HepG2 (cell line): Measurements from ENCODE around the gene DTNA. TPM values are rescaled to one million over a fixed set of nuclear protein-coding genes. Genes with fewer than 3 reads are reported as not detected.

Experiments
- ATAC-seq: fragments of 200-7000 bp; cut with Tn5 transposase; 3 replicates; pipeline ENCODE4 v1.9.1; 2020; ENCODE audit warnings: mild to moderate bottlenecking, moderate library complexity
- BruUV-seq: library from RNA; stranded (reverse); fragments of 400-500 nt; replicated peaks from 2 replicates; lab custom pipeline; 2021; lab: Mats Ljungman, UMichigan
- CTCF ChIA-PET: fragments of 300-600 bp; formaldehyde crosslinking; extraction: SDS; loops from one replicate; lab custom pipeline; 2021; ENCODE audit warnings: low total read pairs, inconsistent platforms, low intra/inter-chr PET ratio; lab: Yijun Ruan, JAX
- POLR2A ChIA-PET: fragments of 350-600 bp; sonication (Branson Sonifier 250); formaldehyde crosslinking; loops from one replicate; lab custom pipeline; 2020; ENCODE audit warnings: antibody characterized with exemption, inconsistent platforms; lab: Yijun Ruan, JAX
- DNase-seq: peaks from one replicate; pipeline ENCODE4 v3.0.0-alpha.2; 2015; ENCODE audit warnings: low spot score
- FAIRE-seq: peaks from 3 replicates; lab custom pipeline; 2011; peaks lifted over from hg19 to GRCh38; lab: Jason Lieb, UNC
- H2AFZ ChIP-seq: one replicate; pipeline ENCODE4 v1.6.1; 2011; ENCODE audit warnings: low read length, inconsistent platforms
- H3K27ac ChIP-seq: fragments of 300-600 bp; 3 replicates; pipeline ENCODE4 v1.8.0; 2011; ENCODE audit warnings: mixed run types, mild to moderate bottlenecking, mixed read lengths, low read length, inconsistent platforms; ENCODE audit not compliant: insufficient read depth; ENCODE audit errors: extremely low read length
- H3K27me3 ChIP-seq, 2 experiments: fragments of 200-600 bp in 1 of 2; 2 replicates in 1 of 2; 3 replicates in 1 of 2; pipeline versions ENCODE4 v1.6.0 to v1.8.0; 2011; ENCODE audit warnings: low read length in 2 of 2, mild to moderate bottlenecking in 2 of 2, moderate library complexity in 2 of 2, inconsistent platforms in 1 of 2; ENCODE audit not compliant: insufficient read depth in 2 of 2, control insufficient read depth in 1 of 2
- H3K36me3 ChIP-seq, 2 experiments: fragments of 200-600 bp in 1 of 2; replicated peaks in 1 of 2; 2 replicates in 1 of 2; 3 replicates in 1 of 2; pipeline versions ENCODE4 v1.5.1 to v1.8.0; 2011; ENCODE audit warnings: low read length in 2 of 2, inconsistent platforms in 1 of 2; ENCODE audit not compliant: insufficient read depth in 2 of 2, control insufficient read depth in 1 of 2
- H3K4me1 ChIP-seq: 2 replicates; pipeline ENCODE4 v1.5.1; 2012; ENCODE audit warnings: low read length, inconsistent platforms; ENCODE audit not compliant: insufficient read depth
- H3K4me2 ChIP-seq: 2 replicates; pipeline ENCODE4 v1.6.0; 2011; ENCODE audit warnings: low read depth, low read length, inconsistent platforms
- H3K4me3 ChIP-seq, 3 experiments: fragments of 200-600 bp in 1 of 3; sonication (generic), shearing (Covaris generic) in 1 of 3; replicated peaks in 1 of 3; 2 replicates each; pipeline ENCODE4 v1.5.1; 2011 to 2016; ENCODE audit warnings: low read length in 3 of 3, inconsistent platforms in 2 of 3, low read depth in 2 of 3, mild to moderate bottlenecking in 2 of 3, control low read depth in 1 of 3, mixed read lengths in 1 of 3; ENCODE audit not compliant: insufficient read depth in 1 of 3
- H3K79me2 ChIP-seq: one replicate; pipeline ENCODE4 v1.6.1; 2011; ENCODE audit warnings: low read length, inconsistent platforms; ENCODE audit not compliant: insufficient read depth
- H3K9ac ChIP-seq: 2 replicates; pipeline ENCODE4 v1.6.0; 2011; ENCODE audit warnings: mild to moderate bottlenecking, low read depth, low read length, inconsistent platforms; ENCODE audit not compliant: insufficient read depth
- H3K9me3 ChIP-seq: 2 replicates; pipeline ENCODE4 v1.5.1; 2012; ENCODE audit warnings: mild to moderate bottlenecking, low read length
- H4K20me1 ChIP-seq: 2 replicates; pipeline ENCODE4 v1.6.0; 2011; ENCODE audit warnings: inconsistent platforms, mild to moderate bottlenecking, low read length, moderate library complexity; ENCODE audit not compliant: insufficient read depth
- ARNT ChIP-seq: fragments of 450-650 bp; IDR thresholded peaks from 2 replicates; pipeline ENCODE4 v1.6.1; 2017
- FOSL2 ChIP-seq: sonication (generic); formaldehyde crosslinking; IDR thresholded peaks from 2 replicates; pipeline ENCODE4 v1.4.0; 2020; ENCODE audit warnings: missing genetic modification reagents
- FOXP1 ChIP-seq, 2 experiments: fragments of 450-650 bp in 1 of 2; IDR thresholded peaks; 2 replicates each; pipeline ENCODE4 v1.6.1; 2017 to 2018; ENCODE audit warnings: antibody characterized with exemption in 1 of 2
- MEF2D ChIP-seq: sonication (generic); formaldehyde crosslinking; IDR thresholded peaks from 2 replicates; pipeline ENCODE4 v1.5.1; 2020; ENCODE audit warnings: mild to moderate bottlenecking, missing genetic modification reagents
- SETDB1 ChIP-seq: sonication (generic); formaldehyde crosslinking; IDR thresholded peaks from 2 replicates; pipeline ENCODE4 v1.5.1; 2020; ENCODE audit warnings: missing genetic modification reagents, mild to moderate bottlenecking, borderline replicate concordance
- ZNF557 ChIP-seq: sonication (generic); formaldehyde crosslinking; IDR thresholded peaks from 2 replicates; pipeline ENCODE4 v1.4.0; 2020; ENCODE audit warnings: missing genetic modification reagents
- ZNF878 ChIP-seq: sonication (generic); formaldehyde crosslinking; IDR thresholded peaks from 2 replicates; pipeline ENCODE4 v1.8.1; 2023; ENCODE audit warnings: mild to moderate bottlenecking, missing genetic modification reagents, moderate library complexity
- WGBS: methylation state at CpG from one replicate; pipeline ENCODE4 v1.1.6; 2017; ENCODE audit warnings: low lambda C conversion rate; 5-methylcytosine and 5-hydroxymethylcytosine counted together
- in situ Hi-C: cut with HindIII; loops from 2 replicates; pipeline ENCODE4 v1.10.0; 2017; ENCODE audit warnings: low pct_unique_long_range_greater_than_20kb; ENCODE audit not compliant: extremely low pct_ligation_motif_present
- intact Hi-C: fragments of 100-400 bp; cut with micrococcal nuclease; formaldehyde crosslinking; loops from one replicate; pipeline ENCODE4 v1.10.0; 2022; ENCODE audit not compliant: unreplicated experiment
- polyA plus RNA-seq, 8 experiments: library from polyadenylated mRNA; depleted of rRNA in 3 of 8; stranded (reverse) in 7 of 8; unstranded in 1 of 8; fragments of >200 nt; fragmentation: Illumina TruSeq in 4 of 8; extraction: Trizol in 4 of 8; gene quantifications; 2 replicates each; pipeline versions ENCODE4 v1.2.1 to v1.2.3, GENCODE V29; 2011 to 2016; ENCODE audit warnings: low read depth in 4 of 8, missing spikeins in 1 of 8, mixed read lengths in 1 of 8; ENCODE audit not compliant: insufficient read depth in 1 of 8
- total RNA-seq, 5 experiments: library from RNA; depleted of rRNA; stranded (reverse); fragments of >200 nt; fragmentation: Illumina TruSeq; extraction: Trizol; gene quantifications; 2 replicates each; pipeline ENCODE4 v1.2.3, GENCODE V29; 2016; ENCODE audit warnings: low read depth in 1 of 5
- TF ChIP-seq, protein P1 (sequence below): sonication (generic); formaldehyde crosslinking; IDR thresholded peaks from 2 replicates; pipeline ENCODE4 v1.5.0; 2020; ENCODE audit warnings: mild to moderate bottlenecking, missing genetic modification reagents, borderline replicate concordance
- TF ChIP-seq, protein P2 (sequence below): sonication (generic); formaldehyde crosslinking; IDR thresholded peaks from 2 replicates; pipeline ENCODE4 v1.4.0; 2020; ENCODE audit warnings: mild to moderate bottlenecking, missing genetic modification reagents

The DTNA gene
- total and polyA plus RNA-seq, 2 of the 13 experiments (the other 11 are each of a cell fraction or from before 2014, with no cell fraction given) = 8.5 to 29.0 TPM

DNA sequence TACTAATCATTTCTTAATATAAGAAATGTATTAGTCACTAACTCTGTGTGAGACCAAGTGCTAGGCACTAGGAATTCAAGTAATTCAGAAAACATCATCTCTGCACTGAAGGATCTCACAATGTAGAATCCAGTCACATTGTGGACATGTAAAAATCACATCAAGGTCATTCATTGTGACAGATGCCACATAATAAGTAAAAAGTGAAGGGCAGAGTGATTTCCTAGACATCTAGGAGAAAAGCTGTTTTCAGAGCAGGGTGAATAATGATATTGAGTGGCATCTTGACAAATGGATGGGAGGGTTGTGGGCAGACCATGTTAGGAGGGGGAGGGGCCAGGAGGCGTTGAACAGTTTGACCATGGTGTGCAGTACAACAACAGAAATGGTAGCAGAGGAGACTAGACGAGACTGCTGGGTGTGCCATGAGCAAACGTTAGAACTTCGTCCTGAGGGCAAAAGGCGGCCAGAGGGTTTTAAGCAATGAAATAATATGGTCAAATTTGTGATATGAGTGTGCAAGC lies 93.8 kb downstream of the DTNA start:
- in situ Hi-C loops = no loop called here
- intact Hi-C loops = no loop called here
- ChIA-PET CTCF (no interaction called here), POLR2A (no interaction called here)
- BruUV-seq = no TSS peak
- H3K4me2 ChIP-seq = no peak overlapping the region
- H2AFZ ChIP-seq = no peak overlapping the region
- H3K4me3 ChIP-seq = no peak overlapping the region
- H3K27me3 ChIP-seq = no peaks in the 10 kb centered on the region
- no peaks in the 10 kb centered on the region for H3K79me2 ChIP-seq
- WGBS = 85% methylated on average over 5 of the region's 5 CpGs
- DNase-seq (no peak), FAIRE-seq (no peak), ATAC-seq (no peak)
- no peaks in the 10 kb centered on the region for H4K20me1 ChIP-seq
- no peaks in the 10 kb centered on the region for H3K36me3 ChIP-seq
- H3K4me1 ChIP-seq = peaks cover 10% of the 10 kb centered on the region
- no peaks in the 10 kb centered on the region for H3K9me3 ChIP-seq
- no peak overlapping the region for H3K9ac ChIP-seq
- no peak overlapping the region for H3K27ac ChIP-seq
- TF ChIP-seq, protein P1, sequence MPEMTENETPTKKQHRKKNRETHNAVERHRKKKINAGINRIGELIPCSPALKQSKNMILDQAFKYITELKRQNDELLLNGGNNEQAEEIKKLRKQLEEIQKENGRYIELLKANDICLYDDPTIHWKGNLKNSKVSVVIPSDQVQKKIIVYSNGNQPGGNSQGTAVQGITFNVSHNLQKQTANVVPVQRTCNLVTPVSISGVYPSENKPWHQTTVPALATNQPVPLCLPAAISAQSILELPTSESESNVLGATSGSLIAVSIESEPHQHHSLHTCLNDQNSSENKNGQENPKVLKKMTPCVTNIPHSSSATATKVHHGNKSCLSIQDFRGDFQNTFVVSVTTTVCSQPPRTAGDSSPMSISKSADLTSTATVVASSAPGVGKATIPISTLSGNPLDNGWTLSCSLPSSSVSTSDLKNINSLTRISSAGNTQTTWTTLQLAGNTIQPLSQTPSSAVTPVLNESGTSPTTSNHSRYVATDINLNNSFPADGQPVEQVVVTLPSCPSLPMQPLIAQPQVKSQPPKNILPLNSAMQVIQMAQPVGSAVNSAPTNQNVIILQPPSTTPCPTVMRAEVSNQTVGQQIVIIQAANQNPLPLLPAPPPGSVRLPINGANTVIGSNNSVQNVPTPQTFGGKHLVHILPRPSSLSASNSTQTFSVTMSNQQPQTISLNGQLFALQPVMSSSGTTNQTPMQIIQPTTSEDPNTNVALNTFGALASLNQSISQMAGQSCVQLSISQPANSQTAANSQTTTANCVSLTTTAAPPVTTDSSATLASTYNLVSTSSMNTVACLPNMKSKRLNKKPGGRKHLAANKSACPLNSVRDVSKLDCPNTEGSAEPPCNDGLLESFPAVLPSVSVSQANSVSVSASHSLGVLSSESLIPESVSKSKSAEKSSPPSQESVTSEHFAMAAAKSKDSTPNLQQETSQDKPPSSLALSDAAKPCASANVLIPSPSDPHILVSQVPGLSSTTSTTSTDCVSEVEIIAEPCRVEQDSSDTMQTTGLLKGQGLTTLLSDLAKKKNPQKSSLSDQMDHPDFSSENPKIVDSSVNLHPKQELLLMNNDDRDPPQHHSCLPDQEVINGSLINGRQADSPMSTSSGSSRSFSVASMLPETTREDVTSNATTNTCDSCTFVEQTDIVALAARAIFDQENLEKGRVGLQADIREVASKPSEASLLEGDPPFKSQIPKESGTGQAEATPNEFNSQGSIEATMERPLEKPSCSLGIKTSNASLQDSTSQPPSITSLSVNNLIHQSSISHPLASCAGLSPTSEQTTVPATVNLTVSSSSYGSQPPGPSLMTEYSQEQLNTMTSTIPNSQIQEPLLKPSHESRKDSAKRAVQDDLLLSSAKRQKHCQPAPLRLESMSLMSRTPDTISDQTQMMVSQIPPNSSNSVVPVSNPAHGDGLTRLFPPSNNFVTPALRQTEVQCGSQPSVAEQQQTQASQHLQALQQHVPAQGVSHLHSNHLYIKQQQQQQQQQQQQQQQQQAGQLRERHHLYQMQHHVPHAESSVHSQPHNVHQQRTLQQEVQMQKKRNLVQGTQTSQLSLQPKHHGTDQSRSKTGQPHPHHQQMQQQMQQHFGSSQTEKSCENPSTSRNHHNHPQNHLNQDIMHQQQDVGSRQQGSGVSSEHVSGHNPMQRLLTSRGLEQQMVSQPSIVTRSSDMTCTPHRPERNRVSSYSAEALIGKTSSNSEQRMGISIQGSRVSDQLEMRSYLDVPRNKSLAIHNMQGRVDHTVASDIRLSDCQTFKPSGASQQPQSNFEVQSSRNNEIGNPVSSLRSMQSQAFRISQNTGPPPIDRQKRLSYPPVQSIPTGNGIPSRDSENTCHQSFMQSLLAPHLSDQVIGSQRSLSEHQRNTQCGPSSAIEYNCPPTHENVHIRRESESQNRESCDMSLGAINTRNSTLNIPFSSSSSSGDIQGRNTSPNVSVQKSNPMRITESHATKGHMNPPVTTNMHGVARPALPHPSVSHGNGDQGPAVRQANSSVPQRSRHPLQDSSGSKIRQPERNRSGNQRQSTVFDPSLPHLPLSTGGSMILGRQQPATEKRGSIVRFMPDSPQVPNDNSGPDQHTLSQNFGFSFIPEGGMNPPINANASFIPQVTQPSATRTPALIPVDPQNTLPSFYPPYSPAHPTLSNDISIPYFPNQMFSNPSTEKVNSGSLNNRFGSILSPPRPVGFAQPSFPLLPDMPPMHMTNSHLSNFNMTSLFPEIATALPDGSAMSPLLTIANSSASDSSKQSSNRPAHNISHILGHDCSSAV = no peak
- TF ChIP-seq ZNF878 (CRISPR knock-in tag) = no peak
- no peak for TF ChIP-seq FOXP1 (IDR thresholded peaks at IDR 0.05)
- no peak for TF ChIP-seq FOXP1 (CRISPR knock-in tag; IDR thresholded peaks at IDR 0.05)
- TF ChIP-seq, protein P2, sequence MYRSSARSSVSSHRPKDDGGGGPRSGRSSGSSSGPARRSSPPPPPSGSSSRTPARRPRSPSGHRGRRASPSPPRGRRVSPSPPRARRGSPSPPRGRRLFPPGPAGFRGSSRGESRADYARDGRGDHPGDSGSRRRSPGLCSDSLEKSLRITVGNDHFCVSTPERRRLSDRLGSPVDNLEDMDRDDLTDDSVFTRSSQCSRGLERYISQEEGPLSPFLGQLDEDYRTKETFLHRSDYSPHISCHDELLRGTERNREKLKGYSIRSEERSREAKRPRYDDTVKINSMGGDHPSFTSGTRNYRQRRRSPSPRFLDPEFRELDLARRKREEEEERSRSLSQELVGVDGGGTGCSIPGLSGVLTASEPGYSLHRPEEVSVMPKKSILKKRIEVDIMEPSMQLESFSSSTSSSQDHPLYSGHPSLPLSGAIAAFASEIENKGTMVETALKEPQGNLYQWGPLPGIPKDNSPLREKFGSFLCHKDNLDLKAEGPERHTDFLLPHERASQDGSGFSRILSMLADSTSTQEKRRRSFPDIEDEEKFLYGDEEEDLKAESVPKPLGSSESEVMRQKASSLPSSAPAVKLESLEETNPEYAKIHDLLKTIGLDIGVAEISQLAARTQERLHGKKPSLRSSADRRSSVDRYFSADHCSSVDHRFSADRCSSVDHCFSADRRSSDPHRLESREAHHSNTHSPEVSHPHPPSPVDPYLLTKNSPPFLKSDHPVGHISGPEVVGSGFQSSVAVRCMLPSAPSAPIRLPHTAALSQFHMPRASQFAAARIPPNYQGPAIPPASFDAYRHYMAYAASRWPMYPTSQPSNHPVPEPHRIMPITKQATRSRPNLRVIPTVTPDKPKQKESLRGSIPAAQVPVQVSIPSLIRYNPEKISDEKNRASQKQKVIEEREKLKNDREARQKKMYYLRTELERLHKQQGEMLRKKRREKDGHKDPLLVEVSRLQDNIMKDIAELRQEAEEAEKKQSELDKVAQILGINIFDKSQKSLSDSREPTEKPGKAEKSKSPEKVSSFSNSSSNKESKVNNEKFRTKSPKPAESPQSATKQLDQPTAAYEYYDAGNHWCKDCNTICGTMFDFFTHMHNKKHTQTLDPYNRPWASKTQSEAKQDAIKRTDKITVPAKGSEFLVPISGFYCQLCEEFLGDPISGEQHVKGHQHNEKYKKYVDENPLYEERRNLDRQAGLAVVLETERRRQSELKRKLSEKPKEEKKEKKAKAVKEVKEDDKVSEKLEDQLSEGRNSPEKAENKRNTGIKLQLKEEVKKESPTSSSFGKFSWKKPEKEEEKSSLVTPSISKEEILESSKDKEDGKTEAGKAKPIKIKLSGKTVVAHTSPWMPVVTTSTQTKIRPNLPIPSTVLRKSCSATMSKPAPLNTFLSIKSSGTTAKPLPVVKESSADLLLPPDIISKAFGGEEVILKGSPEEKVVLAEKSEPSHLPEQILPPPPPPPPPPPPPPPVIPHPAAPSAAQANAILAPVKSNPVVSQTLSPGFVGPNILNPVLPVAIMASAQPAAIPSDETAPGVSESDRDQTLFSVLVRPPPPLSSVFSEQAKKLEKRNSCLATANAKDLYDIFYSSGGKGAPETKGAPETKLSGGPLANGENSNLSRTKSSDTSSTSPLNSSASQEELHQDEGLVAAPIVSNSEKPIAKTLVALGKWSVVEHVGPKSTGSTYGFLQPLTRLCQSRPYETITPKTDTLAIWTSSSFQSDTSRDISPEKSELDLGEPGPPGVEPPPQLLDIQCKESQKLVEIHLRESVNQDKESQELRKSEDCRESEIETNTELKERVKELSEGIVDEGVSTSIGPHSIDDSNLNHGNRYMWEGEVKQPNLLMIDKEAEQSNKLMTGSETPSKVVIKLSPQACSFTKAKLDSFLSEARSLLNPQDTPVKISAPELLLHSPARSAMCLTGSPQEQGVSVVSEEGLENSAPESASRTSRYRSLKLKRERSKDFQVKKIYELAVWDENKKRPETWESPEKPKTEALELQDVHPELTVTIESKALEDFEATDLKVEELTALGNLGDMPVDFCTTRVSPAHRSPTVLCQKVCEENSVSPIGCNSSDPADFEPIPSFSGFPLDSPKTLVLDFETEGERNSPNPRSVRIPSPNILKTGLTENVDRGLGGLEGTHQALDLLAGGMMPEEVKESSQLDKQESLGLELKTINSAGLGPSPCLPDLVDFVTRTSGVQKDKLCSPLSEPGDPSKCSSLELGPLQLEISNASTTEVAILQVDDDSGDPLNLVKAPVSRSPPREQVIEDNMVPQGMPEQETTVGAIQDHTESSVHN = no peak
- TF ChIP-seq FOSL2 (CRISPR knock-in tag) = no peak
- no peak for TF ChIP-seq SETDB1
- no peak for TF ChIP-seq MEF2D (CRISPR knock-in tag)
- no peak for TF ChIP-seq ARNT
- no peak for TF ChIP-seq ZNF557 (CRISPR knock-in tag)
